GM23338 (cell line): ENCODE measurements around the gene WIPF3. TPM values are rescaled to one million over a fixed set of nuclear protein-coding genes. Genes with fewer than 3 reads are reported as not detected.

Experiments used
- ATAC-seq: fragments of 200-7000 bp; cut with Tn5 transposase; 3 replicates; pipeline ENCODE4 v1.9.1; 2020
- DNase-seq: peaks from one replicate; pipeline ENCODE4 v3.0.0-alpha.2; 2015; ENCODE audit warnings: low spot score
- H2AFZ ChIP-seq: fragments of 200-600 bp; sonication (generic); 2 replicates; pipeline ENCODE4 v1.8.0; 2016; ENCODE audit warnings: antibody characterized with exemption, mild to moderate bottlenecking, moderate library complexity
- H3F3A ChIP-seq: fragments of 200-600 bp; sonication (generic); replicated peaks from 2 replicates; pipeline ENCODE4 v1.8.0; 2017; ENCODE audit warnings: antibody characterized with exemption, mixed run types, low read depth
- H3K27ac ChIP-seq: fragments of 200-600 bp; sonication (generic); 2 replicates; pipeline ENCODE4 v1.6.1; 2016; ENCODE audit warnings: low read depth
- H3K27me3 ChIP-seq: fragments of 200-600 bp; sonication (generic); 2 replicates; pipeline ENCODE4 v1.8.0; 2016; ENCODE audit warnings: mild to moderate bottlenecking, mixed run types, moderate library complexity; ENCODE audit not compliant: insufficient read depth
- H3K36me3 ChIP-seq: fragments of 200-600 bp; sonication (generic); 2 replicates; pipeline ENCODE4 v1.8.0; 2016; ENCODE audit warnings: mild to moderate bottlenecking; ENCODE audit not compliant: insufficient read depth
- H3K4me1 ChIP-seq: fragments of 200-600 bp; sonication (generic); 2 replicates; pipeline ENCODE4 v1.8.0; 2016; ENCODE audit warnings: mild to moderate bottlenecking, moderate library complexity; ENCODE audit not compliant: insufficient read depth
- H3K4me2 ChIP-seq: fragments of 200-600 bp; sonication (generic); 2 replicates; pipeline ENCODE4 v1.7.1; 2017; ENCODE audit warnings: mixed run types
- H3K4me3 ChIP-seq: fragments of 200-600 bp; sonication (generic); 2 replicates; pipeline ENCODE4 v1.6.1; 2016; ENCODE audit warnings: mixed run types
- H3K79me2 ChIP-seq: fragments of 200-600 bp; sonication (generic); replicated peaks from 2 replicates; pipeline ENCODE4 v1.8.0; 2017; ENCODE audit warnings: mild to moderate bottlenecking; ENCODE audit not compliant: insufficient read depth
- H3K9me2 ChIP-seq: fragments of 200-600 bp; sonication (generic); 2 replicates; pipeline ENCODE4 v1.8.0; 2017; ENCODE audit not compliant: insufficient read depth
- H4K20me1 ChIP-seq: fragments of 200-600 bp; sonication (generic); replicated peaks from 2 replicates; pipeline ENCODE4 v1.8.0; 2017; ENCODE audit warnings: mild to moderate bottlenecking; ENCODE audit not compliant: insufficient read depth
- H3K27ac Mint-ChIP-seq: 2 replicates; pipeline ENCODE4 v1.8.0; 2020; ENCODE audit warnings: inconsistent platforms, mild to moderate bottlenecking, moderate library complexity, mixed read lengths
- H3K27me3 Mint-ChIP-seq: 3 replicates; pipeline ENCODE4 v1.8.0; 2022; ENCODE audit warnings: low read depth, mild to moderate bottlenecking, moderate library complexity, mixed read lengths, inconsistent platforms; ENCODE audit not compliant: insufficient read depth, poor library complexity
- H3K36me3 Mint-ChIP-seq: 3 replicates; pipeline ENCODE4 v1.8.0; 2021; ENCODE audit warnings: low read depth, mild to moderate bottlenecking, inconsistent platforms, moderate library complexity, mixed read lengths
- H3K4me1 Mint-ChIP-seq: 3 replicates; pipeline ENCODE4 v1.8.0; 2020; ENCODE audit warnings: mild to moderate bottlenecking, inconsistent platforms, mixed read lengths
- H3K4me3 Mint-ChIP-seq: 3 replicates; pipeline ENCODE4 v1.8.0; 2021; ENCODE audit warnings: moderate library complexity, mild to moderate bottlenecking, inconsistent platforms, mixed read lengths
- H3K9me3 Mint-ChIP-seq: 3 replicates; pipeline ENCODE4 v1.8.0; 2020; ENCODE audit warnings: moderate library complexity, mild to moderate bottlenecking, inconsistent platforms, mixed read lengths
- CREB1 ChIP-seq: fragments of 250-450 bp; sonication (Bioruptor Pico); IDR thresholded peaks from 2 replicates; pipeline ENCODE4 v1.5.0; 2020; ENCODE audit warnings: low read depth, mild to moderate bottlenecking, moderate library complexity
- EZH2 ChIP-seq: fragments of 200-600 bp; sonication (generic); IDR thresholded peaks from one replicate; pipeline ENCODE4 v1.8.0; 2017; ENCODE audit warnings: antibody characterized with exemption, mild to moderate bottlenecking, low read depth; ENCODE audit not compliant: unreplicated experiment
- NANOG ChIP-seq: IDR thresholded peaks from 2 replicates; pipeline ENCODE4 v1.6.1; 2016; ENCODE audit warnings: antibody characterized with exemption, borderline replicate concordance
- POLR2AphosphoS5 ChIP-seq: IDR thresholded peaks from 2 replicates; pipeline ENCODE4 v1.6.1; 2016; ENCODE audit warnings: antibody characterized with exemption, low read depth
- STAT1 ChIP-seq: IDR thresholded peaks from one replicate; pipeline ENCODE4 v1.6.1; 2016; ENCODE audit warnings: antibody characterized with exemption; ENCODE audit not compliant: unreplicated experiment
- ZNF114 ChIP-seq: fragments of 250-450 bp; sonication (Bioruptor Pico); IDR thresholded peaks from 2 replicates; pipeline ENCODE4 v1.5.0; 2020; ENCODE audit warnings: mild to moderate bottlenecking, moderate library complexity
- ZNF331 ChIP-seq: fragments of 250-450 bp; sonication (Bioruptor Pico); IDR thresholded peaks from 2 replicates; pipeline ENCODE4 v1.5.0; 2020; ENCODE audit warnings: low read depth, mild to moderate bottlenecking, moderate library complexity
- polyA plus RNA-seq: library from polyadenylated mRNA; unstranded; fragments of >200 nt; fragmentation: Nextera tagmentation; extraction: Ambion mirVana; gene quantifications from 2 replicates; pipeline ENCODE4 v1.2.1, GENCODE V29; 2016
- total RNA-seq: library from RNA; depleted of rRNA; stranded (reverse); fragments of >200 nt; shearing (Covaris generic); gene quantifications from 2 replicates; pipeline ENCODE4 v1.2.3, GENCODE V29; 2014
- TF ChIP-seq, protein P1 (sequence below): IDR thresholded peaks from 2 replicates; pipeline ENCODE4 v1.6.1; 2016; ENCODE audit warnings: antibody characterized with exemption
- TF ChIP-seq, protein P2 (sequence below): fragments of 250-450 bp; sonication (Bioruptor Pico); IDR thresholded peaks from 2 replicates; pipeline ENCODE4 v1.5.0; 2020; ENCODE audit warnings: mild to moderate bottlenecking, moderate library complexity

Gene WIPF3
- total and polyA plus RNA-seq, 2 experiments from 2014 or later, result 5.7 to 11.4 TPM

DNA sequence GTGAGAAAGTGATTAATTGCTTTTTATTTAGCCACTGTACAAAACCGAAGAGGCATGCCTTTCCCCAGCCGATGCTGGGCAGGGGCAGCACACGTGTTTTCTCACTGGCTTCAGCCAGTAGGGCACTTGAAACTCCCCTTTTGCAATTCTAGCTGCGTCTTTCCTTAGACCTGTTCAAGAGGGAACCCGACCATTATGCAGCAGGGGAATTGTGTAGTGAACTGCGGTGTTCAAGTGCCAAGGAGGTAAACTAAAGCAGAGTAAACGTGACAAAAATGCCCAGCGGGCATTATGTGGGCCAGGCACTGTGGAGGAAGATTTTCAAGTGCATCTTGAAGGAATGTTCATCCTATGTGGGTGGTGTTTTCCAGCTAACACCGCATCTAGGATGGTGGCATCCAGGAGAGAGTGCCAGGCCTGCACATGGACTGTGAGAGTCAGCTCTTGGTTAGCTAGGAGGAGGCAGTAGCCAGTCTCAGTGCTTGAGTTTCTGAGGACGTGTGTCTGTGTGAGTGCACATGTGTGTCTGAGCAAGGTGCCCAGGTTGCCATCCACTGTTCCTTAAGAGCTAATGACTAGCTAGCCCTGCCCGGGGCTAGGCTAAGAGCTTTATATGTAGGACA lies 3.3 kb downstream of the WIPF3 start:
- TF ChIP-seq POLR2AphosphoS5 (no peak), ZNF331 (CRISPR knock-in tag) (no peak), EZH2 (no peak), CREB1 (CRISPR knock-in tag) (no peak), NANOG (no peak), STAT1 (no peak), ZNF114 (CRISPR knock-in tag) (no peak)
- TF ChIP-seq, protein P1, sequence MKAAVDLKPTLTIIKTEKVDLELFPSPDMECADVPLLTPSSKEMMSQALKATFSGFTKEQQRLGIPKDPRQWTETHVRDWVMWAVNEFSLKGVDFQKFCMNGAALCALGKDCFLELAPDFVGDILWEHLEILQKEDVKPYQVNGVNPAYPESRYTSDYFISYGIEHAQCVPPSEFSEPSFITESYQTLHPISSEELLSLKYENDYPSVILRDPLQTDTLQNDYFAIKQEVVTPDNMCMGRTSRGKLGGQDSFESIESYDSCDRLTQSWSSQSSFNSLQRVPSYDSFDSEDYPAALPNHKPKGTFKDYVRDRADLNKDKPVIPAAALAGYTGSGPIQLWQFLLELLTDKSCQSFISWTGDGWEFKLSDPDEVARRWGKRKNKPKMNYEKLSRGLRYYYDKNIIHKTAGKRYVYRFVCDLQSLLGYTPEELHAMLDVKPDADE, result no peak
- TF ChIP-seq, protein P2, sequence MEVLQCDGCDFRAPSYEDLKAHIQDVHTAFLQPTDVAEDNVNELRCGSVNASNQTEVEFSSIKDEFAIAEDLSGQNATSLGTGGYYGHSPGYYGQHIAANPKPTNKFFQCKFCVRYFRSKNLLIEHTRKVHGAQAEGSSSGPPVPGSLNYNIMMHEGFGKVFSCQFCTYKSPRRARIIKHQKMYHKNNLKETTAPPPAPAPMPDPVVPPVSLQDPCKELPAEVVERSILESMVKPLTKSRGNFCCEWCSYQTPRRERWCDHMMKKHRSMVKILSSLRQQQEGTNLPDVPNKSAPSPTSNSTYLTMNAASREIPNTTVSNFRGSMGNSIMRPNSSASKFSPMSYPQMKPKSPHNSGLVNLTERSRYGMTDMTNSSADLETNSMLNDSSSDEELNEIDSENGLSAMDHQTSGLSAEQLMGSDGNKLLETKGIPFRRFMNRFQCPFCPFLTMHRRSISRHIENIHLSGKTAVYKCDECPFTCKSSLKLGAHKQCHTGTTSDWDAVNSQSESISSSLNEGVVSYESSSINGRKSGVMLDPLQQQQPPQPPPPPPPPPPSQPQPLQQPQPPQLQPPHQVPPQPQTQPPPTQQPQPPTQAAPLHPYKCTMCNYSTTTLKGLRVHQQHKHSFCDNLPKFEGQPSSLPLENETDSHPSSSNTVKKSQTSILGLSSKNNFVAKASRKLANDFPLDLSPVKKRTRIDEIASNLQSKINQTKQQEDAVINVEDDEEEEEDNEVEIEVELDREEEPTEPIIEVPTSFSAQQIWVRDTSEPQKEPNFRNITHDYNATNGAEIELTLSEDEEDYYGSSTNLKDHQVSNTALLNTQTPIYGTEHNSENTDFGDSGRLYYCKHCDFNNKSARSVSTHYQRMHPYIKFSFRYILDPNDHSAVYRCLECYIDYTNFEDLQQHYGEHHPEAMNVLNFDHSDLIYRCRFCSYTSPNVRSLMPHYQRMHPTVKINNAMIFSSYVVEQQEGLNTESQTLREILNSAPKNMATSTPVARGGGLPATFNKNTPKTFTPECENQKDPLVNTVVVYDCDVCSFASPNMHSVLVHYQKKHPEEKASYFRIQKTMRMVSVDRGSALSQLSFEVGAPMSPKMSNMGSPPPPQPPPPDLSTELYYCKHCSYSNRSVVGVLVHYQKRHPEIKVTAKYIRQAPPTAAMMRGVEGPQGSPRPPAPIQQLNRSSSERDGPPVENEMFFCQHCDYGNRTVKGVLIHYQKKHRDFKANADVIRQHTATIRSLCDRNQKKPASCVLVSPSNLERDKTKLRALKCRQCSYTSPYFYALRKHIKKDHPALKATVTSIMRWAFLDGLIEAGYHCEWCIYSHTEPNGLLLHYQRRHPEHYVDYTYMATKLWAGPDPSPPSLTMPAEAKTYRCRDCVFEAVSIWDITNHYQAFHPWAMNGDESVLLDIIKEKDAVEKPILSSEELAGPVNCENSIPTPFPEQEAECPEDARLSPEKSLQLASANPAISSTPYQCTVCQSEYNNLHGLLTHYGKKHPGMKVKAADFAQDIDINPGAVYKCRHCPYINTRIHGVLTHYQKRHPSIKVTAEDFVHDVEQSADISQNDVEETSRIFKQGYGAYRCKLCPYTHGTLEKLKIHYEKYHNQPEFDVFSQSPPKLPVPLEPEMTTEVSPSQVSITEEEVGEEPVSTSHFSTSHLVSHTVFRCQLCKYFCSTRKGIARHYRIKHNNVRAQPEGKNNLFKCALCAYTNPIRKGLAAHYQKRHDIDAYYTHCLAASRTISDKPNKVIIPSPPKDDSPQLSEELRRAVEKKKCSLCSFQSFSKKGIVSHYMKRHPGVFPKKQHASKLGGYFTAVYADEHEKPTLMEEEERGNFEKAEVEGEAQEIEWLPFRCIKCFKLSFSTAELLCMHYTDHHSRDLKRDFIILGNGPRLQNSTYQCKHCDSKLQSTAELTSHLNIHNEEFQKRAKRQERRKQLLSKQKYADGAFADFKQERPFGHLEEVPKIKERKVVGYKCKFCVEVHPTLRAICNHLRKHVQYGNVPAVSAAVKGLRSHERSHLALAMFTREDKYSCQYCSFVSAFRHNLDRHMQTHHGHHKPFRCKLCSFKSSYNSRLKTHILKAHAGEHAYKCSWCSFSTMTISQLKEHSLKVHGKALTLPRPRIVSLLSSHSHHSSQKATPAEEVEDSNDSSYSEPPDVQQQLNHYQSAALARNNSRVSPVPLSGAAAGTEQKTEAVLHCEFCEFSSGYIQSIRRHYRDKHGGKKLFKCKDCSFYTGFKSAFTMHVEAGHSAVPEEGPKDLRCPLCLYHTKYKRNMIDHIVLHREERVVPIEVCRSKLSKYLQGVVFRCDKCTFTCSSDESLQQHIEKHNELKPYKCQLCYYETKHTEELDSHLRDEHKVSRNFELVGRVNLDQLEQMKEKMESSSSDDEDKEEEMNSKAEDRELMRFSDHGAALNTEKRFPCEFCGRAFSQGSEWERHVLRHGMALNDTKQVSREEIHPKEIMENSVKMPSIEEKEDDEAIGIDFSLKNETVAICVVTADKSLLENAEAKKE (CRISPR knock-in tag), result no peak
- peaks cover 13% of the 10 kb centered on the region; the same call in 1 of the 2 replicates for H3F3A ChIP-seq
- no peak for DNase-seq
- H4K20me1 ChIP-seq, result no peaks in the 10 kb centered on the region
- no peaks in the 10 kb centered on the region for H3K36me3 Mint-ChIP-seq
- no peak for ATAC-seq
- H3K27me3 ChIP-seq, result peaks cover 30% of the 10 kb centered on the region
- no peaks in the 10 kb centered on the region; the same call in 1 of the 2 replicates for H3K4me1 ChIP-seq
- H3K79me2 ChIP-seq, result no peaks in the 10 kb centered on the region
- no peak overlapping the region for H3K4me3 ChIP-seq
- no peaks in the 10 kb centered on the region for H3K36me3 ChIP-seq
- no peak overlapping the region for H3K4me2 ChIP-seq
- no peak overlapping the region for H3K27ac ChIP-seq
- peaks cover 9% of the 10 kb centered on the region for H3K4me1 Mint-ChIP-seq
- no peaks in the 10 kb centered on the region for H3K9me2 ChIP-seq
- H3K4me3 Mint-ChIP-seq, result no peak overlapping the region
- no peaks in the 10 kb centered on the region for H3K9me3 Mint-ChIP-seq
- H2AFZ ChIP-seq, result no peak overlapping the region
- no peak overlapping the region for H3K27ac Mint-ChIP-seq
- H3K27me3 Mint-ChIP-seq, result peaks cover 21% of the 10 kb centered on the region
